SU-DHL-6 (cell line): ENCODE data around the gene UGT1A4.

ENCODE experiments used
- EZH2phosphoT487 ChIP-seq: fragments of 200-600 bp; sonication (generic), shearing (Covaris generic); conservative IDR thresholded peaks from 2 replicates; pipeline ENCODE4 v1.6.1; 2018; ENCODE audit warnings: mild to moderate bottlenecking, antibody characterized with exemption, low read length, moderate library complexity, mixed read lengths
- TF ChIP-seq, protein P1 (sequence below): fragments of 200-600 bp; sonication (generic); IDR thresholded peaks from one replicate; pipeline ENCODE4 v1.5.1; 2017; ENCODE audit warnings: antibody characterized with exemption, mild to moderate bottlenecking, low read length, moderate library complexity; ENCODE audit not compliant: insufficient read depth, poor library complexity, severe bottlenecking

DNA sequence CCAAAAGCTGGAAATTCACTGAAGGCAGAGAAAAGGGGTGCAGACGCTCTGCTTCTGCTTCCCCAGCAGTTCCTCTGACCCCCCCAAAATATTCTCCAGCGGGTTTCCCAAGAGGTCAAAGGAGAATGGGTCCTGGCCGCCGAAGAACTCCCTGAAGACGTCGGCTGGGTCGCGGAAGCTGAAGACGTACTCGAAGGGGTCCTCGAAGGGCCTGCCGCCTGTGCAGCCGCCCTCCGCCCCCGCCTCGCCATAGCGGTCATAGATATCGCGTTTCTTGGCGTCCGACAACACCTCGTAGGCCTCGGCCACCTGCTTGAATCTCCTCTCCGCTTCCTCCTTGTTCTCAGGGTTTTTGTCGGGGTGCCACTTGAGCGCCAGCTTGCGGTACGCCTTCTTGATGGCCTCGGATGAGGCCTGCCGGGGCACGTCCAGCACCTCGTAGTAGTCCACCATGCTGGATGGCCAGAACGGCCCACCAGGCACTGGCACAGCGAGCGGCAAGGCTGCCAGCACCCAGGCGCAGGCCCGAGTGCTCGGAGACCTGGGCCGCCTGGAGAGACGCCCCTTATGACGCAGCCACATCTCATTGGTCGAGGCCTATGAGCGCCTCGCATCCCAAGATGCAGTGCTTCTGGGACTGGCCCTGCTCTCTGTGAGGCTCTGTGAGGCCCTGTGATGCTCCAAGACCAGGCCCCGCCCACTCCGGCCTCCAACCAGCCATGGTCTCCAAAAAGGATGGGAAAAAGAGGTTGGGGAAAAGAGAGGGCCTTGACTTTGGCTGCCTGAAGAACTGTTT, 25.1 kb downstream of the UGT1A4 start:
- TF ChIP-seq, protein P1, sequence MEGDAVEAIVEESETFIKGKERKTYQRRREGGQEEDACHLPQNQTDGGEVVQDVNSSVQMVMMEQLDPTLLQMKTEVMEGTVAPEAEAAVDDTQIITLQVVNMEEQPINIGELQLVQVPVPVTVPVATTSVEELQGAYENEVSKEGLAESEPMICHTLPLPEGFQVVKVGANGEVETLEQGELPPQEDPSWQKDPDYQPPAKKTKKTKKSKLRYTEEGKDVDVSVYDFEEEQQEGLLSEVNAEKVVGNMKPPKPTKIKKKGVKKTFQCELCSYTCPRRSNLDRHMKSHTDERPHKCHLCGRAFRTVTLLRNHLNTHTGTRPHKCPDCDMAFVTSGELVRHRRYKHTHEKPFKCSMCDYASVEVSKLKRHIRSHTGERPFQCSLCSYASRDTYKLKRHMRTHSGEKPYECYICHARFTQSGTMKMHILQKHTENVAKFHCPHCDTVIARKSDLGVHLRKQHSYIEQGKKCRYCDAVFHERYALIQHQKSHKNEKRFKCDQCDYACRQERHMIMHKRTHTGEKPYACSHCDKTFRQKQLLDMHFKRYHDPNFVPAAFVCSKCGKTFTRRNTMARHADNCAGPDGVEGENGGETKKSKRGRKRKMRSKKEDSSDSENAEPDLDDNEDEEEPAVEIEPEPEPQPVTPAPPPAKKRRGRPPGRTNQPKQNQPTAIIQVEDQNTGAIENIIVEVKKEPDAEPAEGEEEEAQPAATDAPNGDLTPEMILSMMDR: no peak
- no peak for TF ChIP-seq EZH2phosphoT487
